CD14-positive monocyte (primary cell): ENCODE results near the gene HNMT. TPM values are rescaled to one million over a fixed set of nuclear protein-coding genes. Genes with fewer than 3 reads are reported as not detected.

Experiments
- DNase-seq, 3 donors: peaks; one replicate each; pipeline ENCODE4 v3.0.0-alpha.2; 2011 to 2022
- H2AFZ ChIP-seq: 2 replicates; pipeline ENCODE4 v1.6.0; 2012; ENCODE audit warnings: mild to moderate bottlenecking, low read depth, low read length, inconsistent platforms; ENCODE audit not compliant: insufficient read depth, poor library complexity, severe bottlenecking
- H3K27ac ChIP-seq, 2 donors: 1 replicate in 1 of 2; 2 replicates in 1 of 2; pipeline ENCODE4 v1.5.1; 2012 to 2013; ENCODE audit warnings: low read length in 2 of 2, control low read depth in 1 of 2, inconsistent platforms in 1 of 2, low read depth in 1 of 2, mild to moderate bottlenecking in 1 of 2
- H3K27me3 ChIP-seq, 2 donors: one replicate each; pipeline versions ENCODE4 v1.6.0 to v1.6.1; 2011 to 2013; ENCODE audit warnings: low read length in 2 of 2; ENCODE audit not compliant: control insufficient read depth in 2 of 2, insufficient read depth in 2 of 2
- H3K36me3 ChIP-seq, 2 donors: replicated peaks in 1 of 2; 1 replicate in 1 of 2; 2 replicates in 1 of 2; pipeline versions ENCODE4 v1.5.1 to v1.6.1; 2012 to 2013; ENCODE audit warnings: low read length in 2 of 2, control low read depth in 1 of 2, inconsistent platforms in 1 of 2, mild to moderate bottlenecking in 1 of 2; ENCODE audit not compliant: insufficient read depth in 2 of 2, control insufficient read depth in 1 of 2
- H3K4me1 ChIP-seq, 2 donors: 1 replicate in 1 of 2; 2 replicates in 1 of 2; pipeline versions ENCODE4 v1.5.1 to v1.6.1; 2012 to 2013; ENCODE audit warnings: low read length in 2 of 2, control low read depth in 1 of 2, inconsistent platforms in 1 of 2, mild to moderate bottlenecking in 1 of 2, moderate library complexity in 1 of 2; ENCODE audit not compliant: insufficient read depth in 2 of 2, control insufficient read depth in 1 of 2
- H3K4me2 ChIP-seq: replicated peaks from 2 replicates; pipeline ENCODE3; 2012; ENCODE audit warnings: low read length, moderate library complexity, mild to moderate bottlenecking; ENCODE audit not compliant: poor library complexity, severe bottlenecking; ENCODE audit errors: extremely low read depth
- H3K4me3 ChIP-seq, 3 experiments: fragments of 200-600 bp in 1 of 3; sonication (generic) in 1 of 3; replicated peaks in 1 of 3; 1 replicate in 2 of 3; 2 replicates in 1 of 3; pipeline ENCODE4 v1.5.1; 2011 to 2013; ENCODE audit warnings: low read length in 3 of 3, mild to moderate bottlenecking in 3 of 3, control low read depth in 2 of 3, low read depth in 2 of 3, inconsistent platforms in 1 of 3, moderate library complexity in 1 of 3
- H3K79me2 ChIP-seq: 2 replicates; pipeline ENCODE4 v1.6.0; 2012; ENCODE audit warnings: mild to moderate bottlenecking, control low read depth, inconsistent platforms, low read length, moderate library complexity; ENCODE audit not compliant: insufficient read depth
- H3K9ac ChIP-seq: 2 replicates; pipeline ENCODE4 v1.6.0; 2017; ENCODE audit warnings: low read length, mild to moderate bottlenecking; ENCODE audit not compliant: insufficient read depth, poor library complexity, severe bottlenecking
- H3K9me3 ChIP-seq, 2 donors: replicated peaks in 1 of 2; 1 replicate in 1 of 2; 2 replicates in 1 of 2; pipeline versions ENCODE4 v1.5.1 to v1.6.1; 2012 to 2013; ENCODE audit warnings: low read length in 2 of 2, control low read depth in 1 of 2; ENCODE audit not compliant: control insufficient read depth in 1 of 2, insufficient read depth in 1 of 2
- H4K20me1 ChIP-seq: 2 replicates; pipeline ENCODE4 v1.6.0; 2012; ENCODE audit warnings: mild to moderate bottlenecking, low read length, control low read depth, moderate library complexity; ENCODE audit not compliant: insufficient read depth
- H3K27ac Mint-ChIP-seq, 7 donors: one replicate each; pipeline ENCODE4 v1.8.0; 2020; ENCODE audit warnings: mild to moderate bottlenecking in 7 of 7, mixed read lengths in 7 of 7, moderate library complexity in 6 of 7, inconsistent platforms in 2 of 7
- H3K27me3 Mint-ChIP-seq, 3 donors: one replicate each; pipeline ENCODE4 v1.8.0; 2021 to 2022; ENCODE audit warnings: low read depth in 3 of 3, mild to moderate bottlenecking in 3 of 3, mixed read lengths in 3 of 3, moderate library complexity in 3 of 3, inconsistent platforms in 1 of 3
- H3K36me3 Mint-ChIP-seq, 2 donors: one replicate each; pipeline ENCODE4 v1.8.0; 2020; ENCODE audit warnings: mixed read lengths in 2 of 2, inconsistent platforms in 1 of 2, mild to moderate bottlenecking in 1 of 2
- H3K4me1 Mint-ChIP-seq: one replicate; pipeline ENCODE4 v1.8.0; 2020; ENCODE audit warnings: mild to moderate bottlenecking, mixed read lengths
- H3K4me3 Mint-ChIP-seq, 2 donors: one replicate each; pipeline ENCODE4 v1.8.0; 2020; ENCODE audit warnings: mild to moderate bottlenecking in 2 of 2, mixed read lengths in 2 of 2, moderate library complexity in 1 of 2
- H3K9me3 Mint-ChIP-seq, 7 donors: one replicate each; pipeline ENCODE4 v1.8.0; 2020 to 2022; ENCODE audit warnings: mixed read lengths in 7 of 7, mild to moderate bottlenecking in 6 of 7, moderate library complexity in 6 of 7, inconsistent platforms in 2 of 7
- CTCF ChIP-seq: fragments of 200-600 bp; IDR thresholded peaks from one replicate; pipeline ENCODE4 v1.8.0; 2022; ENCODE audit warnings: antibody characterized with exemption, mild to moderate bottlenecking
- WGBS: methylation state at CpG from one replicate; pipeline ENCODE4 v1.1.5; 2013; ENCODE audit warnings: missing lambda C conversion rate; ENCODE audit not compliant: insufficient coverage; 5-methylcytosine and 5-hydroxymethylcytosine counted together
- intact Hi-C, 2 donors: fragments of 100-400 bp; cut with micrococcal nuclease; formaldehyde crosslinking; loops; one replicate each; pipeline versions ENCODE4 v1.15.0 to v1.15.1; 2023
- polyA plus RNA-seq, 3 donors: library from polyadenylated mRNA; depleted of rRNA in 1 of 3; unstranded in 2 of 3; stranded (reverse) in 1 of 3; fragments of 300-500 nt in 2 of 3; fragments of >200 nt in 1 of 3; fragmentation: Illumina TruSeq in 2 of 3; gene quantifications; 1 replicate in 2 of 3; 2 replicates in 1 of 3; pipeline ENCODE4 v1.2.3, GENCODE V29; 2012 to 2021

Gene HNMT
- polyA plus RNA-seq, 3 donors, result 83.0 to 118 (median 109) TPM

- Mint-ChIP-seq H3K4me1 (peaks cover 6% of the 10 kb centered on the region), H3K9me3 (no peaks in the 10 kb centered on the region), H3K4me3 (no peak overlapping the region), H3K36me3 (no peaks in the 10 kb centered on the region), H3K27ac (peak overlapping the region in 2 of 7 donors; percentile 5 to 47), H3K27me3 (peaks cover 0 to 3% (median 3%) of the 10 kb centered on the region in 3 donors)
- no peak for TF ChIP-seq CTCF
- H3K36me3 ChIP-seq, result no peaks in the 10 kb centered on the region
- no peak for DNase-seq
- no peak overlapping the region for H3K27ac ChIP-seq
- whole genome bisulfite sequencing, result 90% methylated on average over 2 of the region's 3 CpGs
- H3K4me2 ChIP-seq, result no peak overlapping the region
- no peaks in the 10 kb centered on the region for H3K9me3 ChIP-seq
- no peak overlapping the region for H3K4me3 ChIP-seq
- no peak overlapping the region for H3K9ac ChIP-seq
- H2AFZ ChIP-seq, result no peak overlapping the region
- intact Hi-C loops, result loop anchor here (10.0 kb wide), 3 partner anchors 93 to 153 kb away; no protein-coding TSS in a partner anchor
- peaks cover under 1% of the 10 kb centered on the region in 2 donors for H3K4me1 ChIP-seq
- H3K27me3 ChIP-seq, result no peaks in the 10 kb centered on the region
- no peaks in the 10 kb centered on the region for H3K79me2 ChIP-seq
- H4K20me1 ChIP-seq, result no peaks in the 10 kb centered on the region
These were observed 22.0 kb upstream of the HNMT start for GRCh38 chr2:137942037-137942832.

DNA sequence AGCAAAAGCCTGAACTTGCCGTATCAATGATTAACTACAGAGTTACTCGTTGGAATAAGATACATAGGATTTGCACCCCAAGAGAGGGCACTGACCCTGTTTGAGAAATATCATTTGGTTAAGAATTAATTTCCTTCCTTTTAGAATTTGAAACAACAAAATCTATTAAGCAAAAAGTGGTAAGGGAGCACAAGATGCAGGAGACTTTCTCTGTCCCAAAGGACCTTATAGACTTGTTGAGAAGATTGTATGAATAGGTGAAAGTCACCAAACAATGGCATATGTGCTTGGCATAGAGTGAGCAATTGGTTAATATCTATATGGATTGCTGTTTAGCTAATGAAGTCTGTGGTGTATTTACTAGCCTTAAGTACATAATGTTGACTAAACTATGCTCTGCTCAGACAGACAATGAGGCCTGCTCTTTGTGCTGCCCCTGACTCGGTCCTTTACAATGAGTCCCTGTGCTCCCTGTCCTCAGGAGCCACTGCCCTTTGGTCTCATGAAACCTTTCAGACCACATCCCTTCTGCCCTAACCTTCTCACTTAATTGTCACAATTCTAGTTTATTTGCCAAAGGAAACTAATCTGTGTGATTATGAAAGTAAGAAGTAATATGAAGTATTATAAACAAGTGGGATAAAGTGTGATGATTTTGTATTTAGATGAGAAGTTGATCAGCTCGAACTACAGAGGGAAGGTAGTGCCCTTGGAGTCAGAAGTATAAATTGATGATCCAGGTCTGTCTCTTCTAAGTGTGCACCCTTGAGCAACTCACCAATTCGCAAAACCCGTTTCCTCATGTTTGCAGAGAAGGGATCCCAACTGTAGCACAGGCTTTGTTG, 21.2 kb upstream of the HNMT start:
- Histone ChIP-seq H4K20me1 (no peaks in the 10 kb centered on the region), H3K4me3 (no peak overlapping the region), H3K79me2 (no peaks in the 10 kb centered on the region), H3K27ac (no peak overlapping the region), H3K27me3 (no peaks in the 10 kb centered on the region), H3K4me2 (no peak overlapping the region), H3K9me3 (no peaks in the 10 kb centered on the region), H3K4me1 (peaks cover 6 to 8% of the 10 kb centered on the region in 2 donors), H3K9ac (no peak overlapping the region), H2AFZ (peak overlapping the region; percentile 21), H3K36me3 (no peaks in the 10 kb centered on the region)
- no peak for DNase-seq
- intact Hi-C loops, result loop anchor here (10.0 kb wide), 3 partner anchors 92 to 152 kb away; no protein-coding TSS in a partner anchor
- Mint-ChIP-seq H3K27ac (peak overlapping the region in 2 of 7 donors; percentile 1 to 5), H3K4me1 (peaks cover 15% of the 10 kb centered on the region), H3K9me3 (no peaks in the 10 kb centered on the region), H3K27me3 (peaks cover 0 to 3% (median 3%) of the 10 kb centered on the region in 3 donors), H3K4me3 (no peak overlapping the region), H3K36me3 (no peaks in the 10 kb centered on the region)
- 90% methylated on average over 4 of the region's 6 CpGs for WGBS
- no peak for TF ChIP-seq CTCF
